ENCODE measurements around the gene CCDC93. TPM values are rescaled to one million over a fixed set of nuclear protein-coding genes. Genes with fewer than 3 reads are reported as not detected.

Gene CCDC93
- total RNA-seq, 2 donors from 2014 or later, result 33.5 to 37.8 TPM

DNA sequence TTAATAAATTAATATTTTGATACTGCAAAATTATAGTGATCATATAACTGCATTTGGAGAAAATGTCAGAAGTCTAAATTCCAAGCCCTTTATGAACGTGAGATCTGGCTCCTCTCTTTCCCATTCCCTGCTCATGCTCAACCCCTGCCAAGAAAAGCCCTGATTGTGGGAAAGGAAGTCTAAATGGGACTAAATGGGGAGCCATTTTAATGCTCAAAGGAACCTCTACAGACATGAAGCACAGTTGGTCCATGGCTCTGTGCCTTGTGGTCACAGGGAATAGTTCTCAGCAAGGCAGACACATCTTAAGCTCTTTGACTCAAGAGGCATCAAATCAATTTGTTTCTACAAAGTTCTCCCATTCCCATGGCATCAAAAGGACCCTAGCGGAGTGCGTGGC is 45.1 kb upstream of the CCDC93 start:
- Histone ChIP-seq H3K9me3 (no peaks in the 10 kb centered on the region), H3K27ac (no peak overlapping the region), H3K4me3 (no peak overlapping the region), H3K4me1 (no peaks in the 10 kb centered on the region), H3K9ac (ENCODE audit: low read depth in 2 of 2, low read length in 2 of 2) (no peak overlapping the region), H3K36me3 (no peaks in the 10 kb centered on the region), H3K27me3 (no peaks in the 10 kb centered on the region)
- no peak for DNase-seq
- intact Hi-C loops (cut with DNase I), result no loop called here
- no peak for TF ChIP-seq CTCF (IDR thresholded peaks at IDR 0.05)

DNA sequence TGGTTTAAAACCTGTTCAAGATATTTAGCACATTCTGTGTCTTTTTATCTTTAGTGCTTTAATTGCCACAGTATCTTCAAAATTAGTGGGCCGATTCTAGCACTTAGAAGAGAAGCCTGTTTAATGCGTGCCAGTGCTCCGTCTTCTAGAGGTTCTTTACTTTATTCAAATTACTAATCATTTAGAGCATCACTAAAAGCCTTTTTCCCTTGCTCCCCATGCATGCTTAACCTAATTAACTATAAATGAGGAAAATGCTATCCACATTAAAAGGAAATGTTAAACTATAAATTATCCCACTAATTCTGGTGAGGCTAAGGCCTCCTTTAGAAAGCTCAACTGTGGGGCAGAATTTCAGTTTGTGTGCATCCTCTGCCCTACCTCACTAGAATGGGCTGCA is 42.9 kb upstream of the CCDC93 start:
- Histone ChIP-seq H3K27ac (no peak overlapping the region), H3K27me3 (no peaks in the 10 kb centered on the region), H3K4me3 (no peak overlapping the region), H3K9me3 (no peaks in the 10 kb centered on the region), H3K4me1 (no peaks in the 10 kb centered on the region), H3K9ac (ENCODE audit: low read depth in 2 of 2, low read length in 2 of 2) (no peak overlapping the region), H3K36me3 (no peaks in the 10 kb centered on the region)
- intact Hi-C loops (cut with DNase I), result no loop called here
- TF ChIP-seq CTCF (IDR thresholded peaks at IDR 0.05), result no peak
- no peak for DNase-seq

DNA sequence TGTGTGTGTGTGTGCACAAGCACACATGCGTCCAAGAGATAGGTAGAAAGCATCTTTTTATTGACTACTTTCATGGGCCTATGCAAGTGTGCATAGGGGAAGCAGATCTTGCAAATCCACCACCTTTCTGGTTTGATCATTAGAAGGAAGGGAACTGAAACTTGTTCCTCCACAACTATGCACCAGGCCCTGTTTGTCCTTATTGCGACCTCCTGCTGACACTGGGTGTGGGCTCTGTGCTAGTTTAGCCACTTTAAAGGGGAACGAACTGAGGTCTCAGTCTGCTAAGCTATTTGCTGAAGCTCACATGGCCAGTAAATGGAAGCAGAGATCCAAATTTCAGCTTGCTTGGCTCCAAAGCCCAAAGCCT is 42.3 kb upstream of the CCDC93 start:
- H3K27ac ChIP-seq, result no peak overlapping the region
- no peaks in the 10 kb centered on the region for H3K9me3 ChIP-seq
- H3K9ac ChIP-seq (ENCODE audit: low read depth in 2 of 2, low read length in 2 of 2), result no peak overlapping the region
- no peak overlapping the region for H3K4me3 ChIP-seq
- H3K36me3 ChIP-seq, result no peaks in the 10 kb centered on the region
- DNase-seq, result no peak
- no peak for TF ChIP-seq CTCF (IDR thresholded peaks at IDR 0.05)
- intact Hi-C loops (cut with DNase I), result no loop called here
- H3K27me3 ChIP-seq, result no peaks in the 10 kb centered on the region
- no peaks in the 10 kb centered on the region for H3K4me1 ChIP-seq

- intact Hi-C loops (cut with DNase I), result no loop called here
- H3K9me3 ChIP-seq, result no peaks in the 10 kb centered on the region
- H3K27me3 ChIP-seq, result no peaks in the 10 kb centered on the region
- H3K36me3 ChIP-seq, result no peaks in the 10 kb centered on the region
- no peak overlapping the region for H3K4me3 ChIP-seq
- no peak overlapping the region for H3K9ac ChIP-seq (ENCODE audit: low read depth in 2 of 2, low read length in 2 of 2)
- H3K4me1 ChIP-seq, result no peaks in the 10 kb centered on the region
- no peak for TF ChIP-seq CTCF (IDR thresholded peaks at IDR 0.05)
- H3K27ac ChIP-seq, result no peak overlapping the region
- DNase-seq, result no peak
These were observed 41.8 kb upstream of the CCDC93 start for GRCh38 chr2:118055512-118056164.

GRCh38 chr2:118054213-118055008 is 40.5 kb upstream of the CCDC93 start:
- intact Hi-C loops (cut with DNase I), result no loop called here
- Histone ChIP-seq H3K9me3 (no peaks in the 10 kb centered on the region), H3K36me3 (no peaks in the 10 kb centered on the region), H3K9ac (ENCODE audit: low read depth in 2 of 2, low read length in 2 of 2) (no peak overlapping the region), H3K4me1 (no peaks in the 10 kb centered on the region), H3K27me3 (no peaks in the 10 kb centered on the region), H3K4me3 (no peak overlapping the region), H3K27ac (no peak overlapping the region)
- DNase-seq, result no peak
- no peak for TF ChIP-seq CTCF (IDR thresholded peaks at IDR 0.05)

Data from colonic mucosa (tissue), 4 donors.